GM18499 (cell line): ENCODE data around the gene RALGPS1.

Source experiments
- ATAC-seq: cut with Tn5 transposase; IDR thresholded peaks from one replicate; pipeline ENCODE4 v1.9.1; 2021; ENCODE audit warnings: moderate number of reproducible peaks; ENCODE audit not compliant: insufficient read depth, unreplicated experiment

RALGPS1 gene

DNA sequence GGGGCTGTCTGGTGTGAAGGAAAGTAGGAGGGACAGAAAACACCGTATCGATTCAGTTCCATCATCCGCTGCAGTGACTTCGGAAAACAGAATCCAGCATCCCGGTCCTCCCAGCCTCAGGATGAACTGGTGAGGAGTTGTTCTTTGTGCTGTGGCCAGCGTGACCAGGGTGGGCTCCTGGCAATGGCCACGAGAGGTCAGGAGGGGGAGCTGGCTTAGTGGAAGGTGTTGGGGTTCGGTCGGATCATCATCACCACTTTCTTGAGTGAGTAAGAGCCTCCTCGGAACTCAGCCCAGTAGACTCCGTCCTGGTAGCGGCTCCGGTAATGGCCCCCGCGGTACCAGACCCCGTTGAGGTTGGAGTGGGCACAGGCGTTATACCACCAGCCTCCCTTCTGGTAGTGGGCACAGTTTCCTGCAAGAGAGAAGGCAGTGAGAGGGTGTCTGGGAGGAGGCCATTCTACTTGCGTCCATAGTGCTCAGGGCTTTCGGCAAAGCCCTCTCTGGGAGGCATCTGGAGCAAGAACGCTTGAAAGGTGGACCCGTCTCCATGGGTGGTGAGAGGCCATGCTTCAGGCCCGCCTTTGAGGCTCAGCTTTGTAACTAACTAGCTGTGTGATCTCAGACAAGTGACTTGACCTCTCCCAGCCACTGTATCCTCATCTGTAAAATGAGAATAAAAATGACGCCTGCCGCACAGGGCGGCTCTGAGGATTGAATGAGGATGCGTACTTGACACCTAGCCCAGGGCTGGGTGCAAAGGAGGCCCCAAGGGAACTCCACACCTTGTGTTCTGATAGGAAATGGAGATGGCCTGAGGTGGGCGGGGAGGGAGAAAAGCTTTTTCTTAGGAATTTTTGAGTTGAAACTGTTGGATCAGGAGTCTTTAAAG, 174.4 kb downstream of the RALGPS1 start:
- ATAC-seq = no peak

DNA sequence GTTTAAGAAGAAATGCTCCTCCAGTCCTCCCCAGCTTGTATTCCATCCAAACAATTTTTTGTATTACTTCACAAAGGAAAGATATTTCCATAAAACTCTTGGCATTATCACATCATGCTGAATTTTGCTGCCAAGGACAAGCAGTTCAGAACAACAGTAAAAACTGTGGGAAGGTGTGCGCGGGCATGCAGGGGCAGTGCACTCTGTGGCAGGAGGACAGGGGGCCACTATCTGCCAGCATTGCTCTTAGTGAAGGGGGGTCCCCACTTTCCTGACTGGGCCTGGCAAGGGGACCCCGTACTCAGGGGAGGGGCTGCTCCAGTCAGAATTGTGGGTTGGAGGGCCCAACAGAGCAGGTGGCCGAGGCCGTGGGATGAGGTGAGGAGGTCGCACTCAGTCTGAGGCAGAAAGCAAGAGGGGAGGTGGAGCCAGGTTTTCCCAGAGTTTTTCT, 175.1 kb downstream of the RALGPS1 start:
- no peak for ATAC-seq

DNA sequence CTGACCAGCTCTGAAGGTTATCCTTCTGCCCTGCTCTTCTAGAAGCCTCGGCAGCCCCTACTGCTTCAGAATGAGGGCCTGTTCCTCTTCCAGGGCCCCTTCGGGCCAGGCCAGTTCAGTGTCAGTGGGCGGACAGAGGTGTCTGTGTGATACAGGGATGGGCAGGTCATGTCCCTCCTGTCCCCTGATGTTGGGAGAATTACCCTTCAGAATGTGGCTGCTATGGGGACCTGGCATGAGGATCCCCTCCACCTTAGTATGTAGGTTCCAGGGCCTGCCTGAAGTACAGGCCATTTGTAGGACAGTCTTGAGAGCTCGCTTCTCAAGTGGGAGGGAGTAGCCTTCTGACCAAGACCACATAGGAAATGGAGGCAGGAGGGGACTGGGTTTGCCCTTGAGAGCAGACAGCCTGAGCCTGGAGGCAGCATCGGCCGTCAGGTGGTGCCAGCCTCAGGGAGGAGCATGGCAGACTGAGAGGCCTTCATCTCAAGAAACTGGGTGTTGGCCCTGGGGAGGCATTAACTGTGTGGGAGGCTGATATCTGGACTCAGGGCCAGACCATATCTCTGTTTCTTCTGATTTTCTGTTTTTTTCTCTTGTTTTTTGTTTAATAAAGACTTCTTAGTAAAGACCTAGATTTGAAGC, 175.9 kb downstream of the RALGPS1 start:
- no peak for ATAC-seq

DNA sequence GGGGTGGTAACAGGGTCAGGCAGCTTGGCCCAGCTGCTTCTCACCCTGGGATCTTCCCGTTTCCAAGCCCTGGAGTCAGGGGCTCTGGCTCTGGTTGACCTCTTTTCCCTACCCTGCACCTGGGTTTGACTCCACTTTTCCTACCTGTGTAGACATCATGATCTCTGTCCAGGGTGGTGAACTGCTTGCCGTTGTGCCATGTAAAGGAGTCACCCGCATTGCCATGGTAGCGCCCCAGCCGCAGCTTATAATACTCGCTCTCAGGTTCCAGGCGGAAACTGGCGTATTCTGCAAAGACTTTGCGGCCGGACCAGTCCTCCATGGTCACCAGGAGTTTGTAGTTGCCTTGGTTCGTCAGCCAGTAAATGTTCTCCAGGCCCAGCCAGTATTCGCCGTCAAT, 176.9 kb downstream of the RALGPS1 start:
- no peak for ATAC-seq

DNA sequence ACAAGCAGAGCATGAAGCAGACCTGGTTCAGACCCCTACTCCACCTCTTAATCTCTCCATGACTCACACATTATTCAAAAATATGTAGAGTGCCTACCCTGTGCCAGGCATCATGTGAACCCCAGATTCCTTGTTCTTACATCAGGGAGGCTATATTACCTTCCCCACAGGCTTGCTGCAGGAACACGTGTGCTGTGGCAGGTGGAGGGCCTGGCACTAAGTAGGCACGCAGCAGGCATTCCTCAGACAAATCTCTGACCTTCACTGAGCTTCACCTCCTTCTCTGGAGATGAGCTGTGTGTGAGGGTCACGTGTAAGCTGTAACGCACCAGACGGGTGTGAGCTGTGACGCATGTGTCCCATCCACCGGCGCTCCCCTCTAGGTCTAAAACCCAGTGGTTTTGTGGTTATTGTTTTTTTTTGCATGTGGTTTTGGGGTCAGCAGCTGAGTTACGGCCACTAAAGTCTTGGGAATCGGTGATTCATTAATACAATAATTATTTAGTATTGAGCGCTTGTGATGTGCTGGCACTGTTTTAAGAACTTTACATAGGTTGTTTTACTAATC, 177.5 kb downstream of the RALGPS1 start:
- ATAC-seq = no peak

DNA sequence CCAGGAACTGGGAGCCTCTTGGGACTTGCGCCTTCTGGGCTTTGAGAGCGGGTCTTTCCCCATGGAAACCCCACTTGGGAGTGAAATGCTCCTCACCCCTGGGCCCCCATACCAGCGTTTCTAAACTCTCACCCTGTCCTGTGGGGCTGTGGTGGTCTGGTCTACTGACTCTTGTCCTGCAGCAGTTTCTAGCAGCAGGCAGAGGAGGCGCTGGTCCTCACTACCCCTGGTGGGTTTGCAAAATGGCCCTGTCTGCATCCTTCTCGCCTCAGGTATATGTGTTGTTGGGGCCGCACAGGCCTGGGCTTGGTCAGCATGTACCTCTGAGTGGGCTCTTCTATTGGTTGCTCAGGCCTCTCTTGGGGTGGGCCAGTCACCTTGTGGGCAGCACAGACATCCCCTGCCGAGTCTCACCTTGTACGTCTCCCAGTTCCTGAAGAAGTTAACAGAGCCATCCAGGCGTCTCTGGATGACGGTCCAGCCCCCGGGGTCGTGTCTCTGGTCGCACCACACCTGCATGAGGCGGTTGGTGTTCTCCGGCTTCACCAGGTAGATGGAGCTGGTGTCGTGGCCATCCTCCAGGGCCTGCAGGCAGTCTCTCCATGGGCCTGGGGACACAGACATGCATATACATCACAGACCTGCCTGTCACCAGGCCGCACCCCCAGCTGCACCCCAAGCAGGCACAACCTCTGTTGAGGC, 178.9 kb downstream of the RALGPS1 start:
- ATAC-seq = no peak

DNA sequence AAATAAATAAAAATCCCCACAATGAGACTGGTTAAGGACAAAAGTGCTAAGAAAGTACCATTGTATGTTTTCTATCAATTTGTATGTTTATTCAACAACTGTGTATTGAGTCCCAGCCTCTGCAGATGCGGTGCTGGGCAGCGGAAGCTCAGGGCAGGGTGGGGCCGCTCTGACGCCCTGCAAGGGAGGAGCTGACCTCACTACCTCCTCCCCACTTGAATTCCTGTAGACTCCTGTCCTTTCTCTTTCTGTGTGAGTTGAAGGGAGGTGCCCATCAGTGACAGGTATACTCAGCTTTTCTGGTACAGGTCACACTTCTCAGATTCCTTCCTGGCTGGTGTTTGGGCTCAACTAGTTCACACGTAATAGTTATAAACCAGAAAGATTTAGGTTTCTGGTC, 180.8 kb downstream of the RALGPS1 start:
- no peak for ATAC-seq

DNA sequence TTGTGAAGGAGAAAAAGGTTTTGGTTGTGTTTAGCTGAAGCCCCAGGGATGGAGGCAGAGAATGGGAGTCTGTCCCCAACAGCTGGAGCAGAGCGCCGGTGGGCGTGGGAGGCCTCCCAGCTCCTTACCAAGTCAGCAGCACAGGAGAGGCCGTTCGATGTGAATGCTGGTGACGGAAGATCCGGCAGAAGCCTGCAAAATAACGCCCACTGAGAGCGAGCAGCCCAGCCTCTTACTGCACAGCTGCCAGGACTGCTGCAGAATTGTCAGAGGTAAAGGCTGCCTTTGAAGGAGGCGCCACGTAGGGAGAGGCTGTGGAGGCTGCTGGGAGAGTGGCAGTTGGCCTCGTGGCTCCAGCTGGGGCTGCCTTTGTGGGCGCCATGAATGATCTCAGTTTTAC, 181.6 kb downstream of the RALGPS1 start:
- ATAC-seq = no peak

DNA sequence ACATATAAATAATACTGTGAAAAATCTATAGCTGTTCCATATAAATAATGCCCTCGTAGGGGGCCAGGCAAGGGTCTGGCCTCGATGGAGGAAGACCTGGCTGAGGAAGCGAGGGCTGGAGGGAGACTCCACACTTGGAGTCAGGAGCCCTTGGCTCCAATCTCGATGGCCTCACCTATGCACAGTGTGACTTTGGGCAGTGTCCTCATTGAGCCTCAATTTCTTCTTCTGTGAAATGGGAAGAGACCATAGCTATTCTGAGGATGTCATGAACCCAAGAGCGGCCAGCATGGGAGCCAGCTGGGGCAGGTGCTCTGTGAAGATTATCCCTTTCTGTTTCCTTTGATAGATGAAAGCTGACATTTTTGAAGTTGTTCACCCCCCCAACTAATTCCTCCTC, 183.1 kb downstream of the RALGPS1 start:
- no peak for ATAC-seq

DNA sequence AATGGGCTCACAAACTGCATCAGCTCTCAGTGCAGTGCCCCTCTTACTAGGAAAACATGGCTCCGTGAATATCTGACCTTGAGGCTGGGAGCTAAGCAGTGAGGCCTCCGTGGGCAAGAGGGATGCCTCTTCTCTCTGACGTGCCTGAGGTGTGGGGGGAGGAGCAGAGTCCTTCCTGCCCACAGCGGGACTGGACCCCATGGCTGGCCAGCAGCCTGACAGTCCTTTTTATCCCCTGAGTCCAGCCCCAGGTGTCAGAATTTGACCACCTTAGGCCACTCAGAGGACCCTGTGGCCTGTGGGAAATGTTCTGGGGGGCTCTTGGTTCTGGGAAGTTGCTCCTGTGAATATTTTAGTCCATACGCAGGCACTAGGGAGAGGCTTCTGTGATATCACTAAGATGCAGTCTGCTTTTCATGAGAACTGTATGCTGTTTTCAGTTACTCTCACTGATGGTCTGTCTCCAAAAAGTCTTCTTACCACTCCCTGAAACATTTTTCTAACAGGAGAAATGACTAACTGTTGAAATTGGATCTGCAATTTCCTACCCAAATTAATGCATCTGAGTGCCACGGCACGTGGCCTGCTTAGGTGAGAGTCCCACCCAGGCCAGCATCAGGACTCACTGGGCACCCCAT, 184.5 kb downstream of the RALGPS1 start:
- no peak for ATAC-seq

DNA sequence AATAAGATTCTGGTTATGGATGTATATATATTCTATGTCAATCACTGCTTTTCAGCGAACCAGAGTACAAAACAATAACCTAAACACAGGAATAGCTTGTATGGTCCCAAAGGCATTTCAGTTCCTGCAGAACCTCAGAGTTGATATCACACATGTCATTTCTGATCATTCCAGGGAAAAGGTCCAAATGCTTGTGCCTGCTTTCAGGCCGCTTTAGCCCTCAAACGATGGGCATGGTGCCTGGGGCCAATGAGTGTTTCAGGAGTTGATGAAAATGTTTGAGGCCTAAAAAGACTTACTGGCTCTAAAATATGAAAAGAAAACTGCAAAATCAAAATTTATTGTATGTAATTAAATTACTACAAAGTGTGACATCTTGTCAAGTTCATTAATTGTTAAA, 185.1 kb downstream of the RALGPS1 start:
- ATAC-seq = no peak

DNA sequence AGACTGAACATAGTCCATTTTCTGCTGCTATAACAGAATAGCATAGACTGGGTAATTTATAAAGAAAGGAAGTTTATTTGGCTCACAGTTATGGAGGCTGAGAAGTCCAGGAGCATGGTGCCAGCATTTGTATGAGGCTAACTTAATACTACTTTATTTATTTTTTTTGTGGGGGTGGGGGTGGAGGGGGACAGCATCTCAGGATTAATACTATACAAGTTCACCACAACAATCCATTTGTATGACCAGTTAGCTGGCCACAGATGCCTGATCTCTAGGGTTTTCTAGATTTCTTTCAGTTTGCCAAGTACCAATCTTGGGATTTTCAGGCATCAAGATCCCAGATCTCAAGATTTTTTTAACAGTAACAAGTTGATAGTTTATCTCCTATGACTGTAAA, 187.6 kb downstream of the RALGPS1 start:
- ATAC-seq = no peak

DNA sequence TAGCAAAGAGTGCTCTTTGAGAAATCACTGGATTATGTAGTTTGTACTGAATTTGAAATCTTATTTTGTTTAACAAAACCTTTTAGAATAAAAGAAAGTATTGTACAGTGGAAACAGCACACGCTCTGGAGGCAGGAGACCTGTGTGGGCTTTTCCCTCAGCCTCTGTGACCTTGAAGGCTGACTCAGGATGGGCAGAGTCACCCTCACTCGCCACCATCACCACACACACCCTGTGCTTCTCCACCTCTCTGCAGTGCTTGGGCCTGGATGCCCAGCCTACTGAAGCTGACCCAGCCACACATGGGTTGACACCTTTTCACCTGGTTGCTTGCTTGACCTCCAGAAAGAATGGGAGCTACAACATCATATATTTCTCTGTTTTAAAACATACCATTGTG, 188.2 kb downstream of the RALGPS1 start:
- no peak for ATAC-seq

DNA sequence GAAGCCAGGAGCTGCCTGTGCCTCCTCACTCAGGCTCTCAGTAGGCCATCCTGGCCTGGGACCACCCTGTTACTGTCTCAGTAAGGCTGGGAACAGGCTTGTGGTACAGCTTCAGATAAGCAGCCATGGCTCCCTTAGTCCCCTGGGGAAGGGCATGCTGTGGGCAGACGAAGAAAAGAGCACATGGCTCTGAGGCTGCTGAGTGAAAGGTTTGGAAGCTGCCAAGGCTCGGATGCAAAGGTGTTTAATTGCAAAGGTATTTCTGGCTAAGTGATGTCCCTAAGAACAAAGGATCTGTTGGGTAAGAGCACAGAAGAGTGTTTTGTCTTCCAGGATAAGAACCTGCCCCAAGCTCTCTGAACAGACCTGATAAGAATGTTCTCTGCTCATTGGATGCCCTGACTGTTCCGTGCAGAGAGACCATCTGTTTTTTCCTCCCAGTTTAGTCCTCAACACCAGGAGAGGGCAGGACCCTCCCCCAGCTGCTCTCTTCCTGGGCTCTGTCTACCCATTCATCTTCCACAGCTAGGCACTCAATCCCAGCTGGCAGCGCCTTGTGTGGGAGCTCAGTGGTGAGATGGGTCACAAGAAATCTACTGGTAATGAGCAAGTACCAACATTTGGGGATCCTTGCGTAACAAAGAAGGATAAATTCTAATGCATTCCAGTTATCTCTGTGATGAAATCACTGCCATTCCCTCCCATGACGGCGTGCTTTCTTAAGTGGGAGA, 190.2 kb downstream of the RALGPS1 start:
- no peak for ATAC-seq

DNA sequence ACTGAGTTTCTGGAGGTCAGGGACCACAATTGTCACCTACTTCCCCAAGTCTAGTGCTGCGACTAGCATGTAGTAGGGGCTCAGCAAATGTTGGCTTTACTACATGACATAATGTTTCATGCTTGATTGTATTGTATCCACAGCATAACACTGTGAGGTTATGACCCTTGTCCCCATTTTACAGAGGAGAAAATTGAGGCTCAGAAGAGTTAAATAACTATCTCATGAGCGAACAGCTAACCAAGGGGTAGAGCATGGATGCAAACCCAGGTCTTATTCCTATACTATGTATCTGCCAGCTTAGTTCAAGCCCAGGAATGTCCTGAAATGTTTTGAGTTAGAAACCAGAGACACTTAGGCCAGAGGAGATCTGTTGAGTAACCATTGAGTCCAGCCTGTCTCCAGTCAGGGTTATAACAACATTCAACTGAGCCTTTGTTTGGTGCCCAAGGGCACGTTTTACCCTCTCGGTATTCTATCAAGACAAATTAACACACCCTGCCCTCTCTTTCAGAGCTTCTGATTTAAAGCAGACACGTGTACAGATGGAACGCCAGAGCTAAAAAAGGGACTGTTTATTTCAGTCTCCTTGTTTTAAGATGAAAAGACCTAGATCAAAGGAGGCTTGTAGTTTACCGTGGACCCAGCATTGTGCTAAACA, 191.4 kb downstream of the RALGPS1 start:
- ATAC-seq = no peak

DNA sequence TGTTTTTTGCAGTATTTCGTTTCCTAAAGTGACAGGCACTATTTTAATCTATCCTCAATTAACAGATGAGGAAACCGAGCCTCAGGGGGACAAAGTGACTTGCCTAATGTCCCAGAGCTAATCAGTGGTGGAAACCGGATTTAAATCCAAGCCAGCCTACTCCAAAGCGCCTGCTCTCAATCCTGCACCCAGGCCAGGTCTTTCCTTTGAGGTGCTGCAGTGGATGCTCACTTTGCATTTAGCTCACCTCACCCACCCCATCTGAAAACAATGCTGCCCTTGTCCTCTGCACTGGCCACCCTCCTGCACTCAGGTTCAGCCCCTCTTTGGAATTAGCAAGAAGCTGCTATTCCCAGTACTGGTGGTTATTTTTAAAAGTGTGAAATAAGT, 191.9 kb downstream of the RALGPS1 start:
- no peak for ATAC-seq

DNA sequence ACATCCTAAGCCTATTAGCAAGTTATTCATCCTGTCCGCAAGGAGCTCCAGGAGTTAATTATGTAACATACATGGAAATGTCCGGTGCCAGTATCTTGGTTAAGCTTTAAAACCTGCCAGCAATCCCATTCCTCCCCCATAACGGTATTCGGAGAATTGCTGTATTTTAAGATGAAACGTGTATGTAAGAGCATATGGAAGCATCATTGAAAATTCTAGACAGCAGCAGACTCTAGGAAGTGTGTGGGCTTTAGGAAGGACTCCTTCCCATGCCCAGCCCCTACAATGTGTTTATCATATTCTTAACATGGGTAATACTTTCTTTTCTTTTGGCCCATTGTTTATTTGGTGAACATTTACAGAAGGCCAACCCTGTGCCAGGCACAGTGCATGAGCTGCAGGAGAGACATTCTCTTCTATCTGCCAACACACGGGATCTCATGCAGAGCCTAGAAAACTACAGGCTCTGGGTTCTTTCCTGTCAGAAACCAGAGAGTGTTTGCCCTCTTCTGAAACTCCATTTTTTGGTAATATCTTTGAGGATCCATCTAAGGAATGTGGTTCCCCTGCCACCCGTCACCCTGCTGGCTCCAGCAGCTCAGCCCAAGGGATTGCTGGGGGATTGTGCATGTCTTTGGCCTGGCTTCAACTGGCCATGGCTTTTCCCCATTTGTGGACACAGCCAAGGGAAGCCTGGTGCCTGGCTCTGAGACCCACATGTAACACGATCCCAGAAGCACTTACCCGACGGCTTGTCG, 192.8 kb downstream of the RALGPS1 start:
- no peak for ATAC-seq
